ENCODE results near the gene PMAIP1. TPM values are rescaled to one million over a fixed set of nuclear protein-coding genes. Genes with fewer than 3 reads are reported as not detected.

The PMAIP1 gene
- polyA plus RNA-seq, 1 donor (not counting 4 experiments of a cell fraction or from before 2014, with no cell fraction given) = 49.1 TPM

GRCh38 chr18:59951591-59951990 is 51.8 kb downstream of the PMAIP1 start:
- FAIRE-seq = peak; percentile 88

GRCh38 chr18:59952283-59953007 is 52.6 kb downstream of the PMAIP1 start:
- no peak for FAIRE-seq
- Histone ChIP-seq H3K9me3 (ENCODE audit: control insufficient read depth, low read depth, low read length) (no peaks in the 10 kb centered on the region), H3K9ac (ENCODE audit: control insufficient read depth, extremely low read depth, insufficient read depth, low read length) (no peak overlapping the region), H3K27ac (ENCODE audit: control insufficient read depth, insufficient read depth, low read length) (peak overlapping the region; percentile 62), H3K79me2 (ENCODE audit: control insufficient read depth, insufficient read depth, low read length) (no peaks in the 10 kb centered on the region), H3K4me3 (ENCODE audit: control insufficient read depth in 2 of 3, extremely low read depth in 1 of 3, insufficient read depth in 2 of 3, low read depth in 1 of 3, low read length in 3 of 3) (peak overlapping the region in 2 of 3 experiments; percentile 3 to 35), H2AFZ (ENCODE audit: control insufficient read depth, low read length) (no peak overlapping the region), H3K4me2 (ENCODE audit: control insufficient read depth, extremely low read depth, insufficient read depth, low read depth, low read length) (peak overlapping the region; percentile 49), H3K9me1 (ENCODE audit: control insufficient read depth, extremely low read depth, insufficient read depth, low read length) (no peaks in the 10 kb centered on the region), H4K20me1 (ENCODE audit: control insufficient read depth, extremely low read depth, insufficient read depth, low read length) (no peaks in the 10 kb centered on the region), H3K4me1 (ENCODE audit: control insufficient read depth, extremely low read depth, insufficient read depth, low read length) (peaks cover 48% of the 10 kb centered on the region), H3K36me3 (ENCODE audit: control insufficient read depth in 2 of 2, extremely low read depth in 1 of 2, insufficient read depth in 2 of 2, low read length in 2 of 2) (no peaks in the 10 kb centered on the region), H3K27me3 (ENCODE audit: control insufficient read depth, extremely low read depth, insufficient read depth, low read length) (no peaks in the 10 kb centered on the region)
- TF ChIP-seq EZH2 (IDR thresholded peaks at IDR 0.05; ENCODE audit: low read length) = no peak
- no peak for TF ChIP-seq CTCF (optimal IDR thresholded peaks at IDR 0.05 in 1 of 3, IDR thresholded peaks at IDR 0.05 in 1 of 3, conservative IDR thresholded peaks at IDR 0.05 in 1 of 3; ENCODE audit: extremely low read depth in 1 of 3, insufficient read depth in 2 of 3, low read length in 3 of 3)
- dilution Hi-C loops (cut with MboI; ENCODE audit: extremely low pct_ligation_motif_present, low sequenced_read_pairs) = no loop called here
- DNase-seq (ENCODE audit: low read depth, low spot score) = no peak

More at GRCh38 chr18:59951591-59951990, 51.8 kb downstream of the PMAIP1 start:
- Histone ChIP-seq H3K27ac (ENCODE audit: control insufficient read depth, insufficient read depth, low read length) (peak overlapping the region; percentile 62), H3K4me2 (ENCODE audit: control insufficient read depth, extremely low read depth, insufficient read depth, low read depth, low read length) (peak overlapping the region; percentile 49), H3K9ac (ENCODE audit: control insufficient read depth, extremely low read depth, insufficient read depth, low read length) (peak overlapping the region; percentile 19), H4K20me1 (ENCODE audit: control insufficient read depth, extremely low read depth, insufficient read depth, low read length) (no peaks in the 10 kb centered on the region), H3K4me1 (ENCODE audit: control insufficient read depth, extremely low read depth, insufficient read depth, low read length) (peaks cover 48% of the 10 kb centered on the region), H3K36me3 (ENCODE audit: control insufficient read depth in 2 of 2, extremely low read depth in 1 of 2, insufficient read depth in 2 of 2, low read length in 2 of 2) (no peaks in the 10 kb centered on the region), H3K9me1 (ENCODE audit: control insufficient read depth, extremely low read depth, insufficient read depth, low read length) (no peaks in the 10 kb centered on the region), H3K79me2 (ENCODE audit: control insufficient read depth, insufficient read depth, low read length) (no peaks in the 10 kb centered on the region), H2AFZ (ENCODE audit: control insufficient read depth, low read length) (no peak overlapping the region), H3K9me3 (ENCODE audit: control insufficient read depth, low read depth, low read length) (no peaks in the 10 kb centered on the region), H3K4me3 (ENCODE audit: control insufficient read depth in 2 of 3, extremely low read depth in 1 of 3, insufficient read depth in 2 of 3, low read depth in 1 of 3, low read length in 3 of 3) (peak overlapping the region in 1 of 3 experiments; percentile 3), H3K27me3 (ENCODE audit: control insufficient read depth, extremely low read depth, insufficient read depth, low read length) (no peaks in the 10 kb centered on the region)
- TF ChIP-seq CTCF (optimal IDR thresholded peaks at IDR 0.05 in 1 of 3, IDR thresholded peaks at IDR 0.05 in 1 of 3, conservative IDR thresholded peaks at IDR 0.05 in 1 of 3; ENCODE audit: extremely low read depth in 1 of 3, insufficient read depth in 2 of 3, low read length in 3 of 3) = no peak
- TF ChIP-seq EZH2 (IDR thresholded peaks at IDR 0.05; ENCODE audit: low read length) = no peak
- dilution Hi-C loops (cut with MboI; ENCODE audit: extremely low pct_ligation_motif_present, low sequenced_read_pairs) = no loop called here
- DNase-seq (ENCODE audit: low read depth, low spot score) = no peak

Other genes starting within 250 kb of the PMAIP1 start
- gene CCBE1, start 202.6 kb upstream of the PMAIP1 start, polyA plus RNA-seq = 12.9 to 26.6 TPM (median 20.1 TPM) in 3 replicates